K562 (cell line): ENCODE data around the gene TTC27. TPM values are rescaled to one million over a fixed set of nuclear protein-coding genes. Genes with fewer than 3 reads are reported as not detected.

Experiments
- ARID2 ChIP-seq: fragments of 450-650 bp; IDR thresholded peaks from 2 replicates; pipeline ENCODE4 v1.6.1; 2017; ENCODE audit warnings: antibody characterized with exemption, mild to moderate bottlenecking
- BRF2 ChIP-seq: IDR thresholded peaks from 3 replicates; pipeline ENCODE4 v1.6.1; 2011; ENCODE audit warnings: borderline replicate concordance, mild to moderate bottlenecking; ENCODE audit not compliant: insufficient read length, insufficient read depth
- CC2D1A ChIP-seq: fragments of 450-650 bp; IDR thresholded peaks from 2 replicates; pipeline ENCODE4 v1.6.1; 2017; ENCODE audit warnings: mild to moderate bottlenecking
- DEAF1 ChIP-seq: fragments of 450-650 bp; formaldehyde crosslinking; IDR thresholded peaks from 2 replicates; pipeline ENCODE4 v1.4.0; 2020; ENCODE audit warnings: mild to moderate bottlenecking, moderate library complexity
- EGR1 ChIP-seq: fragments of 450-650 bp; conservative IDR thresholded peaks from 2 replicates; pipeline ENCODE4 v1.6.1; 2017; ENCODE audit warnings: mild to moderate bottlenecking
- HIVEP1 ChIP-seq: fragments of 250-450 bp; sonication (Bioruptor Pico); IDR thresholded peaks from 2 replicates; pipeline ENCODE4 v1.4.0; 2020; ENCODE audit warnings: mild to moderate bottlenecking
- PRDM10 ChIP-seq: fragments of 450-650 bp; IDR thresholded peaks from 2 replicates; pipeline ENCODE4 v1.6.1; 2018; ENCODE audit not compliant: partially characterized antibody
- SAFB ChIP-seq: fragments of 200-400 bp; formaldehyde crosslinking; IDR thresholded peaks from 2 replicates; pipeline ENCODE4 v1.6.1; 2017; ENCODE audit warnings: low read depth, low read length, borderline replicate concordance
- SRSF3 ChIP-seq: fragments of 200-400 bp; formaldehyde crosslinking; IDR thresholded peaks from 2 replicates; pipeline ENCODE4 v1.6.1; 2016; ENCODE audit warnings: mild to moderate bottlenecking, low read length, moderate library complexity; ENCODE audit not compliant: insufficient read depth
- TAF9B ChIP-seq: fragments of 450-650 bp; IDR thresholded peaks from 2 replicates; pipeline ENCODE4 v1.6.1; 2018; ENCODE audit warnings: mild to moderate bottlenecking; ENCODE audit not compliant: partially characterized antibody
- TEAD4 ChIP-seq, 2 experiments: sonication (generic) in 1 of 2; formaldehyde crosslinking in 1 of 2; IDR thresholded peaks; 2 replicates each; pipeline versions ENCODE4 v1.6.1 to v1.8.0; 2012 to 2022; ENCODE audit warnings: borderline replicate concordance in 1 of 2, inconsistent platforms in 1 of 2, low read length in 1 of 2, mild to moderate bottlenecking in 1 of 2, missing genetic modification reagents in 1 of 2
- TRIM25 ChIP-seq: fragments of 450-650 bp; IDR thresholded peaks from 2 replicates; pipeline ENCODE4 v1.7.0; 2016; ENCODE audit warnings: borderline replicate concordance
- ZFP36 ChIP-seq: fragments of 150-350 bp; IDR thresholded peaks from 2 replicates; pipeline ENCODE4 v1.6.1; 2018; ENCODE audit warnings: low read length, low read depth; ENCODE audit not compliant: partially characterized antibody
- ZHX1 ChIP-seq: fragments of 150-350 bp; conservative IDR thresholded peaks from 2 replicates; pipeline ENCODE4 v1.6.1; 2014; ENCODE audit warnings: low read length
- ZNF780A ChIP-seq: fragments of 250-450 bp; sonication (Bioruptor Pico); IDR thresholded peaks from 2 replicates; pipeline ENCODE4 v1.5.0; 2021; ENCODE audit warnings: mild to moderate bottlenecking
- polyA plus RNA-seq, 8 experiments: library from polyadenylated mRNA; depleted of rRNA in 4 of 8; stranded (reverse) in 5 of 8; unstranded in 3 of 8; fragments of >200 nt; fragmentation: Nextera tagmentation in 2 of 8; fragmentation: Illumina TruSeq in 1 of 8; extraction: Ambion mirVana in 2 of 8; extraction: Trizol in 1 of 8; gene quantifications; 2 replicates each; pipeline versions ENCODE4 v1.2.1 to v1.2.3, GENCODE V29; 2011 to 2014; ENCODE audit warnings: inconsistent platforms in 1 of 8, missing spikeins in 1 of 8
- total RNA-seq, 7 experiments: library from RNA; depleted of rRNA in 6 of 7; stranded (reverse); fragments of >200 nt in 6 of 7; fragmentation: Illumina TruSeq in 2 of 7; extraction: Trizol in 2 of 7; gene quantifications; 2 replicates each; pipeline versions ENCODE4 v1.2.1 to v1.2.3, GENCODE V29; 2011 to 2021; ENCODE audit warnings: low replicate concordance in 1 of 7

The TTC27 gene
- total and polyA plus RNA-seq, 9 of the 15 experiments (the other 6 are each of a cell fraction or from before 2014, with no cell fraction given): 44.3 to 93.4 (median 57.3) TPM

GRCh38 chr2:32772638-32773447 lies 145.0 kb downstream of the TTC27 start (continued):
- TF ChIP-seq BRF2: no peak
- TF ChIP-seq TRIM25: no peak
- TF ChIP-seq SAFB: no peak
- TF ChIP-seq ZNF780A (CRISPR knock-in tag): no peak
- no peak for TF ChIP-seq TAF9B
- TF ChIP-seq CC2D1A: peak; percentile 44; the same call in 1 of the 2 replicates
- no peak for TF ChIP-seq EGR1
- TF ChIP-seq SRSF3: no peak
- no peak for TF ChIP-seq PRDM10
- no peak for TF ChIP-seq ZFP36
- no peak for TF ChIP-seq HIVEP1 (CRISPR knock-in tag)
- TF ChIP-seq TEAD4 (IDR thresholded peaks at IDR 0.05; ENCODE audit: low read length): no peak
- TF ChIP-seq TEAD4 (CRISPR knock-in tag; IDR thresholded peaks at IDR 0.05; ENCODE audit: borderline replicate concordance): no peak
- peak; percentile 93 for TF ChIP-seq DEAF1 (CRISPR knock-in tag)
- no peak for TF ChIP-seq ZHX1
- TF ChIP-seq ARID2: peak; percentile 76; the same call in 1 of the 2 replicates
